ENCODE measurements around the gene CST11.

DNA sequence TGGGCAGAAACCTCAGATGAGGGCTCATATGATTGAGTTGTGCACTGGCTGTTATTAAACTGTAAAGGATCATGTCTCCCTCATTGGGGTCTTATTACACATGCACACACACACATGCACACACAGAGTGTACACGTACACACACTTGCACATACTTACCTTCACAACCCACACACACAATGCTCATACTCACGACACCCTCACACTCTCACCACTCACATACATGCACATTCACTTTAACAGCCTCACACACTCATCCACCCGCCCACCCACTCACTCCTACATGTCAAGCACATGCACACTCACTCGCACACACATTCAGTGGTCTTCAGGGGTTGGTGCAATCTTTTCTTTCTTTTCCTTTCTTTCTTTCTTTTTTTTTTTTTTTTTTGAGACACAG lies 7.8 kb downstream of the CST11 start:
- TF ChIP-seq, protein P1, sequence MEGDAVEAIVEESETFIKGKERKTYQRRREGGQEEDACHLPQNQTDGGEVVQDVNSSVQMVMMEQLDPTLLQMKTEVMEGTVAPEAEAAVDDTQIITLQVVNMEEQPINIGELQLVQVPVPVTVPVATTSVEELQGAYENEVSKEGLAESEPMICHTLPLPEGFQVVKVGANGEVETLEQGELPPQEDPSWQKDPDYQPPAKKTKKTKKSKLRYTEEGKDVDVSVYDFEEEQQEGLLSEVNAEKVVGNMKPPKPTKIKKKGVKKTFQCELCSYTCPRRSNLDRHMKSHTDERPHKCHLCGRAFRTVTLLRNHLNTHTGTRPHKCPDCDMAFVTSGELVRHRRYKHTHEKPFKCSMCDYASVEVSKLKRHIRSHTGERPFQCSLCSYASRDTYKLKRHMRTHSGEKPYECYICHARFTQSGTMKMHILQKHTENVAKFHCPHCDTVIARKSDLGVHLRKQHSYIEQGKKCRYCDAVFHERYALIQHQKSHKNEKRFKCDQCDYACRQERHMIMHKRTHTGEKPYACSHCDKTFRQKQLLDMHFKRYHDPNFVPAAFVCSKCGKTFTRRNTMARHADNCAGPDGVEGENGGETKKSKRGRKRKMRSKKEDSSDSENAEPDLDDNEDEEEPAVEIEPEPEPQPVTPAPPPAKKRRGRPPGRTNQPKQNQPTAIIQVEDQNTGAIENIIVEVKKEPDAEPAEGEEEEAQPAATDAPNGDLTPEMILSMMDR (IDR thresholded peaks at IDR 0.05; ENCODE audit: low read depth, low read length), result no peak
- TF ChIP-seq EZH2phosphoT487 (IDR thresholded peaks at IDR 0.05; ENCODE audit: low read depth), result no peak
